ENCODE data around the gene IZUMO1. TPM values are rescaled to one million over a fixed set of nuclear protein-coding genes. Genes with fewer than 3 reads are reported as not detected.

The IZUMO1 gene
- total and polyA plus RNA-seq, 2 of the 13 experiments (the other 11 are each of a cell fraction or from before 2014, with no cell fraction given), result 0.07 to 0.22 TPM

GRCh38 chr19:48772503-48772953 lies 25.8 kb upstream of the IZUMO1 start (continued):
- TF ChIP-seq ZBTB49 (CRISPR knock-in tag; IDR thresholded peaks at IDR 0.05; ENCODE audit: borderline replicate concordance), result no peak
- TF ChIP-seq JARID2 (CRISPR knock-in tag; IDR thresholded peaks at IDR 0.05; ENCODE audit: insufficient replicate concordance), result no peak
- no peak for TF ChIP-seq ZNF589 (CRISPR knock-in tag; conservative IDR thresholded peaks at IDR 0.05)
- TF ChIP-seq KLF15 (CRISPR knock-in tag; IDR thresholded peaks at IDR 0.05; ENCODE audit: borderline replicate concordance), result no peak
- 0 out of 2 replicates have a peak, but pooled peaks have one; percentile 53 for TF ChIP-seq TGIF2 (CRISPR knock-in tag; IDR thresholded peaks at IDR 0.05)
- no peak for TF ChIP-seq HDAC6 (IDR thresholded peaks at IDR 0.05; ENCODE audit: low read depth, low read length)
- TF ChIP-seq FOXA1 (IDR thresholded peaks at IDR 0.05), result no peak
- TF ChIP-seq FOXA1 (CRISPR knock-in tag; IDR thresholded peaks at IDR 0.05), result no peak
- TF ChIP-seq MAFF (IDR thresholded peaks at IDR 0.05; ENCODE audit: low read depth, low read length), result no peak
- no peak for TF ChIP-seq PLRG1 (conservative IDR thresholded peaks at IDR 0.05)
- peak; percentile 37 for TF ChIP-seq HDAC2 (CRISPR knock-in tag; IDR thresholded peaks at IDR 0.05)
- no peak for TF ChIP-seq ATF2 (CRISPR knock-in tag; IDR thresholded peaks at IDR 0.05)
- TF ChIP-seq GZF1 (CRISPR knock-in tag; IDR thresholded peaks at IDR 0.05), result no peak
- no peak for TF ChIP-seq FIP1L1 (IDR thresholded peaks at IDR 0.05; ENCODE audit: borderline replicate concordance, insufficient read depth, low read depth, low read length)
- no peak for TF ChIP-seq ZNF569 (CRISPR knock-in tag; IDR thresholded peaks at IDR 0.05; ENCODE audit: borderline replicate concordance)
- TF ChIP-seq TMF1 (CRISPR knock-in tag; IDR thresholded peaks at IDR 0.05; ENCODE audit: low read depth), result no peak
- no peak for TF ChIP-seq HOMEZ (CRISPR knock-in tag; IDR thresholded peaks at IDR 0.05; ENCODE audit: low read depth)
- peak; percentile 66; the same call in 1 of the 2 replicates for TF ChIP-seq FOXK1 (CRISPR knock-in tag; IDR thresholded peaks at IDR 0.05; ENCODE audit: borderline replicate concordance, low read depth)
- TF ChIP-seq ZNF260 (CRISPR knock-in tag; IDR thresholded peaks at IDR 0.05; ENCODE audit: borderline replicate concordance, low read depth), result no peak
- TF ChIP-seq HMGXB3 (CRISPR knock-in tag; IDR thresholded peaks at IDR 0.05; ENCODE audit: borderline replicate concordance), result no peak
- TF ChIP-seq SYNCRIP (IDR thresholded peaks at IDR 0.05; ENCODE audit: insufficient read depth, low read depth, low read length), result no peak
- TF ChIP-seq POGZ (CRISPR knock-in tag; IDR thresholded peaks at IDR 0.05), result no peak

Data from HepG2 (cell line).